GM18907 (cell line): ENCODE results near the gene DEAF1.

Experiments used
- ATAC-seq: cut with Tn5 transposase; IDR thresholded peaks from one replicate; pipeline ENCODE4 v1.9.1; 2021; ENCODE audit warnings: mild to moderate bottlenecking, moderate library complexity; ENCODE audit not compliant: unreplicated experiment

DEAF1 gene

DNA sequence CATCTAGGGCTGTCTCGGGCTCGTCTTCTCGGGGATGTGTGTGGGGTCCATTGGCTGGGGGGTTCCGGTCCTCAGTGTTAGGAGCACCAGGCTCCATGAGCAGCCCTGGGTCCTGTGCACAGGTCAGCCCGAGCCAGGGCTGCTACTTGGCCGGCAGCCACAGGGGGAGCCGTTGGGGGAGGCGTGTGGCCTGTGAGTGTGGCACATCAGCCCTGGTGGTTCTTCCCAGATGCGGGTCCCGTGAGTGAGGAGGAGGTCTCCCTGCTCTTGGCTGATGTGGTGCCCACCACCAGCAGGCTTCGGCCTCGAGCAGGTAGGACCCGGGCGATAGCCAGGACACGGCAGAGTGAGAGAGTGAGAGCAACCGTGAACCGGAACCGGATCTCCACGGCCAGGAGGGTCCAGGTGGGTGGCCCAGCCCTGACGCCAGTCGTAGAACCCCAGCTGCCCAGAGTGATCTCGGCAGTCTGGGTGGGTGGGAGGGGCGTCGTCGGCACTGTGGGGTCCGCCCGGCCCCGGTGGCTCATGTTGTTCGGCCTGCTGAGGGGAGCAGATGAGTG lies 97.8 kb downstream of the DEAF1 start:
- no peak for ATAC-seq

DNA sequence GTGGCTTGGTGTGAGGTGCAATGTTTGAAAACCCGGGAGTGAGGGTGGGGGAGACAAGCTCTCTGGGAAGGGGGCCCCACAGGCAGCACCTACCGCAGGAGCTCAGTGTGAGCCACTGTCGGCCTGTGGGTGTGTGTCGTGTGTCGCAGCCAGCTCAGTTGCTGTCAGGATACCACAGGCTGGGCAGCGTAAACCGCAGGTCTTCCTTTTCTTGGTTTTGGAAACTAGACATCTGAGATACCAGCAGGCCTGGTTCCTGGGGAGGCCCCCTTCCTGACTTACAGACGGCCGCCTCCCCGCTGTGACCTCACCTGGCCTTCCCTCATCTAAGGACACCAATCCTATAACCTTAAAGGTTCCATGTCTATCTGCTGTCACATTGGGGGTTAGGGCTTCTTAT lies 98.6 kb downstream of the DEAF1 start:
- no peak for ATAC-seq

DNA sequence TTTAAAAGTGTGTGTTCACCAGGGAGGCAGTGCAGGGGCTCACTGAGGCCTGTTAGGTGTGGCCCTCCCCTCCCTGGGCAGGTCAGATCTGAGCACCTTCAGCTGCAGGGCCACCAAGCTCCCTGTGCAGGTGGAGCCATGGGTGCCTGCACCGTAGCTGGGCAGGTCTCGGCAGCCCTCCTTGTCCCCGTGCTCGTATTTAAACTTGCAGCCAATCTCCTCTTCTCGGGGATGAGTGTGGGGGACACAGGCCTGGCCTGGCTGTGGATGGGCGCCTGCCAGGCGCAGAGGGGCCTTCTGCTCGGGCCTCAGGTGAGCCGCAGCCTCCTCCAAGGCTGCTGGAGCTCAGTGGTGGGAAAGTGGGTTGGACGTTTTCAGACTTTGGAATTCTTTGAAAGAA lies 99.6 kb downstream of the DEAF1 start:
- ATAC-seq: no peak
